Measurements from ENCODE around the gene SPHK2.

GRCh38 chr19:48633148-48634035, 14.1 kb downstream of the SPHK2 start:
- TF ChIP-seq CTCF (IDR thresholded peaks at IDR 0.05), result no peak
- no peak for TF ChIP-seq POLR2A (IDR thresholded peaks at IDR 0.05)
